DMS 273 treated with DMSO at 0.1 percent for 48 hours (cell line): ENCODE data around the gene NFIX.

Source experiments
- DNase-seq: peaks from one replicate; lab custom pipeline; 2025; lab: John Stamatoyannopoulos, UW

The NFIX gene

GRCh38 chr19:13127811-13128575 lies 132.7 kb downstream of the NFIX start:
- DNase-seq = no peak

GRCh38 chr19:13128583-13128982 lies 133.3 kb downstream of the NFIX start:
- no peak for DNase-seq

- DNase-seq = no peak
These were observed 134.1 kb downstream of the NFIX start for GRCh38 chr19:13129384-13129783.

GRCh38 chr19:13130886-13131490 lies 135.7 kb downstream of the NFIX start:
- no peak for DNase-seq

- no peak for DNase-seq
These were observed 137.4 kb downstream of the NFIX start for GRCh38 chr19:13132471-13133180.

- no peak for DNase-seq
These were observed 138.1 kb downstream of the NFIX start for GRCh38 chr19:13133241-13133870.

GRCh38 chr19:13134626-13135025 lies 139.4 kb downstream of the NFIX start:
- DNase-seq = no peak

GRCh38 chr19:13135068-13136062 lies 140.1 kb downstream of the NFIX start:
- no peak for DNase-seq

GRCh38 chr19:13137290-13137794 lies 142.1 kb downstream of the NFIX start:
- no peak for DNase-seq

- DNase-seq = no peak
These were observed 143.1 kb downstream of the NFIX start for GRCh38 chr19:13138171-13138915.

GRCh38 chr19:13138916-13139198 lies 143.6 kb downstream of the NFIX start:
- DNase-seq = no peak

- DNase-seq = no peak
These were observed 144.5 kb downstream of the NFIX start for GRCh38 chr19:13139633-13140311.

GRCh38 chr19:13146763-13147563 lies 151.7 kb downstream of the NFIX start:
- DNase-seq = no peak
